GM12873 (cell line): Measurements from ENCODE around the gene TERT.

Experiments
- TF ChIP-seq, protein P1 (sequence below): IDR thresholded peaks from 2 replicates; pipeline ENCODE4 v1.5.1; 2012; ENCODE audit warnings: low read depth, mild to moderate bottlenecking, moderate library complexity, low read length, control low read depth; ENCODE audit not compliant: insufficient read depth; ENCODE audit errors: missing control alignments

Gene TERT

DNA sequence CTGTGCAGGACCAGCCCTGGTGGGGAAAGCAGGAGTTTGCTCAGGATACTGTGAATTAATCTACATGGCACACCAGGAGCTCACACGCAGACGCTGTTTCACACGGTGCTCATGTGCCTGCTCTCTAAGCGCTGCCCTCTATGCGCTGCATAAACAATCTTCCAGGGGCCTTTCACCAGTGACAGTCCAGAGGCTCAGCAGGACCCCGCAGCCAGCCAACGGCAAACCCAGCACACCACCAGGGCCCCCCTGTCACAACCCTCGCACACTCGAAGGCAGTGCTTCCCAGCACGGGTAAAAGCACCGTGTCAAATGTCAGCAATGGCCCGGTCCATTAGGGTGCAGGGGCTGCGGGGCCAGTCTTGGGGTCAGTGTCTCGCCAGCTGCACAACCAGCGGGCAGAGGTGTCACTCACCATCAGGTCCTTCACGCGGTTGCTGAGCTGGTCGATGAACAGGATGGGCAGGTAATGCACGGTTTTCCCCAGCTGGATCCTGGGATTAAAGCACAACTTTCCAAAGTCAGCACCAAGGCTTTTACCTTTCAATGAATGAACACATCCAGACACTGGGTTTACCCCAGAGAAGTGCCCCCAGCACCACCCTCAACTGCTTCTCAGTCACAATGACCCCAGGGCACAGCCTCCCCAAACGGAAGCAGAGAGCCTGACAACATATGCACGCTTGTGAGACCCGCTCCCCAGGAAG is 42.8 kb upstream of the TERT start:
- TF ChIP-seq, protein P1, sequence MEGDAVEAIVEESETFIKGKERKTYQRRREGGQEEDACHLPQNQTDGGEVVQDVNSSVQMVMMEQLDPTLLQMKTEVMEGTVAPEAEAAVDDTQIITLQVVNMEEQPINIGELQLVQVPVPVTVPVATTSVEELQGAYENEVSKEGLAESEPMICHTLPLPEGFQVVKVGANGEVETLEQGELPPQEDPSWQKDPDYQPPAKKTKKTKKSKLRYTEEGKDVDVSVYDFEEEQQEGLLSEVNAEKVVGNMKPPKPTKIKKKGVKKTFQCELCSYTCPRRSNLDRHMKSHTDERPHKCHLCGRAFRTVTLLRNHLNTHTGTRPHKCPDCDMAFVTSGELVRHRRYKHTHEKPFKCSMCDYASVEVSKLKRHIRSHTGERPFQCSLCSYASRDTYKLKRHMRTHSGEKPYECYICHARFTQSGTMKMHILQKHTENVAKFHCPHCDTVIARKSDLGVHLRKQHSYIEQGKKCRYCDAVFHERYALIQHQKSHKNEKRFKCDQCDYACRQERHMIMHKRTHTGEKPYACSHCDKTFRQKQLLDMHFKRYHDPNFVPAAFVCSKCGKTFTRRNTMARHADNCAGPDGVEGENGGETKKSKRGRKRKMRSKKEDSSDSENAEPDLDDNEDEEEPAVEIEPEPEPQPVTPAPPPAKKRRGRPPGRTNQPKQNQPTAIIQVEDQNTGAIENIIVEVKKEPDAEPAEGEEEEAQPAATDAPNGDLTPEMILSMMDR: no peak

DNA sequence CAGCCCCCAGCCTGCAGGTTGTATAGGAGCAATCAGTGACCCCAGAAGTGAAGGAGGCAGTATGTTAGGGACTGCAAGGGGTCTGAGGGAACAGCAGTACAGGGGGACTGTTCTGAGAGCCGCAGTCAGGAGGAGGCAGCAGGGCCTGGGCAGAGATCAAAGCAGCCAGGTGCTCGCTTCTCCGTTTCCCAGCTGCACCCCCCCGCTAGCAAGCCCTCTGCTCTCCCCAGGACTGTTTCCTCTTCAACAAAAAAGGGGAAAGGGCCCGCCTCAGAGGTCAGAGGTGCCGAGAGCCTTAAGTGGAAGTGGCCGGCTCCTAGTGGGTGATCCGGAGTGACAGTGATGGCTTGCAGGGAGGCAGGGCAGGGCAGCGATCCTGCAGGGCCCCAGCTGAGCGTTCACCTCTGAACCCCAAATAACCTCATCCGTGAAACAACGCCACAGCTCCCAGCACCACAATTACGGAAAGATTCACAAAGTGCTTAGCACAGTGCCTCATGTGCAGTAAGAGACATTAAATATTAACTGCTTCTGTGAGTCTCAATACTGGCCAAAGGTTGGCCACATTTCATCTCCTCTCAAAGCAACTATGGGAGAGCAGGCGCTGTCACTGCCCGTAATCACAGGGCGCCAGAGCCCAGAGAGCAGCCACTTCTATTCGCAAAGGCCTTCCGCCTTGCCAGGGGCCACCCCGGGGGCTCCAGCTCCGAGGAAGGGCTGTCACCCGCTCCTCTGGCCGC is 42.1 kb upstream of the TERT start:
- TF ChIP-seq, protein P1: no peak

DNA sequence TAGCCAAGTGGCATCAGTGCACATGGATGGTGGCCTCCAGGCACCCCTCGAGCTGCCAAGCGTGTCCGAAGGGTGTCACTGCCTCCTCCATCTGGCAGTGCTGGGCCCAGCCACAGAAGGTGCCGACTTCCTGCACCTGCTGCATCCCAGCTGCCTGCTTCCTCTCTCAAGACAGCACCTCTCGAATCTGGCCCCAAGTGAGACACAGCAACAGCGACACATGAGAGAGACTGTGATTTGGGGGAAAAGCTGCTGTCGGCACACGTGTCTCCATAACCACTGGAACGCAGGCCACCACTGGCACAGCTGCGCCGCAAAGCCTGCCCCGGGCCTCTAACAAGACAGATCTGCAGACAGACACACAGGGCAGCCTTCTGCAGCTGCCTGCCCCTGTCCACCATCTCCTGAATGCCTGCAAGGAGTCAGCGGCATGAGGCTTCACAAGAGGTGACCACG is 41.3 kb upstream of the TERT start:
- TF ChIP-seq, protein P1: no peak

DNA sequence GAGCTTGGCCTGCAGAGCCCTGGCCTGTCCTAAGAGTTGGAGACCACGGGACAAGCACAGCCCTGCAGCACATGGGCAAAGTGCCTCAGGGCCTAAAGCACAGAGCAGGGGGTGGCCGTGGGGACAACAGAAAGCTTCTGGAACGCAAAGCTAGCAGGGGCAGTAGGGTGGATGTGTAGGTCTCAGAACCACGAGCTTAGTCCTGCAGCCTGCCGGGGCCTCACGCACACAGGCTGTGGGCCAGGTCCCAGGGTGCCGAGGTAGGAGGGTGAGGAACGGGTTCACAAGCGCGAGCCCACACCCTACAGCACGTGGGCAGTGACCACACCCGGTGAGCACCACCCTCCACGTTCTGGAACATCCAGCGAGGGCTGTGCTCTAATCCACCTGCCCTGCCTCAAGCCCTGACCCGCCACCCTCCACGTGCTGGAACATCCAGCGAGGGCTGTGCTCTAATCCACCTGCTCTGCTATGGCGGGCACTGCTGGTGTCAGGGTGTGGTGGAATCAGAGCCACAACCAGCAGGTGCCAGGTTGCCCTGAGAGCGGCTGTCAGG is 40.8 kb upstream of the TERT start:
- TF ChIP-seq, protein P1: no peak

DNA sequence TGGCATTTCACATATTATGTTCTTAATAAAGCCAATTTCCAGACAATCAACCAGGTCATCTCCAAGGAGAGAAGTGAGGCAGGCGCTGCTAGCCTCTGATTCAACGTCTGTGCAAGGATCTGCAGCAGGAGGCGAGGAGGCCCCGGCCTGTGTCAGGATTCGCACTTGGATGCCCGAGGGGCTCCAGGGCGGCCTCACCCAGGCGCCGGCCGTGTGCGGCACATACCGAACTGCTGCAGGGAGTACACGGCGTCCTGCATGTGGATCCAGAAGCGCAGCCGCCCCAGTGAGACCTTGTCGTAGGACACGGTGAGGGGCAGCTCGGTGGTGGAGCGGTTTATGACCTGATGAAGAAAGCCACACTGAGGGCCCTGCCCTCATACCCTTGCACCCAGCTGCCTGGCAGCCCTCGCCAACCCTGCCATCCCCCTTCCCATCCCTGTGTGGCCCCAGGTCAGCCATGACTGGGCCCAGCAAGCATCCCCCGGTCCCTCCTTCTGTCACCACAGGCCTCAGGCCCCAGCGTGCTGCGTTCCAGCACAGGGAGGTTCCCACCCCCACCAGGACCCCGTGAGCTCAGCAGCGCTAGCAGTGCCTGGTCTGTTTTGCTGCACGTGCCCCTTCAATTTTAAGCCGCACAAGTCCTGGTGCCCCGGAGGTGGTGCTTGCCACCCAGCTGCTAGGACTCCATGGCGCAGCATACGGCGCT is 40.1 kb upstream of the TERT start:
- TF ChIP-seq, protein P1: no peak

DNA sequence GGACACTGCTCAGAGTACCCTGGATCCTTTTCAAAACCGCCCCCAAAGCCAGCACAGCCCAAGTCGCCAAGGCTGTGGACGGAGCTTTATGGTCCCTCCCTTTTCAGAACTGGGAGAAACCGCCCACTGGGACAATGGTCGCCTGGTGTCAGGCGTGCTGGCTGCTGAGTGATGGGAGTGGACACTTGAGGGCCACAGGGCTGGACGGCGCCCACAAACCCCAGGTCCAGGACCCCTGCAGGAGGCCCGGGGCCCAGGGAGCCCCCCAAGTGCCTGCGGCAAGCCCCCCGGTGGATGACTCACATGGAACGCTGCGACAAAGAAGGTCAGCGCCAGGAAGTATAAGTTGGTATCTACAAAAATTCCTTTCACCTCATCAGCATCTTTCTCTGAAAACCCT is 39.1 kb upstream of the TERT start:
- TF ChIP-seq, protein P1: no peak
